SU-DHL-6 (cell line): ENCODE data around the gene KIF17.

Source experiments
- H2AFZ ChIP-seq: fragments of 200-600 bp; sonication (generic); 2 replicates; pipeline ENCODE4 v1.6.1; 2014; ENCODE audit warnings: low read depth, mild to moderate bottlenecking, moderate library complexity, mixed read lengths, antibody characterized with exemption, low read length; ENCODE audit not compliant: severe bottlenecking
- H3F3A ChIP-seq: fragments of 200-600 bp; shearing (Covaris generic); 2 replicates; pipeline ENCODE4 v1.6.0; 2016; ENCODE audit warnings: antibody characterized with exemption, mild to moderate bottlenecking; ENCODE audit not compliant: insufficient read depth
- H3K27ac ChIP-seq: fragments of 200-600 bp; sonication (generic); 2 replicates; pipeline ENCODE4 v1.5.1; 2016; ENCODE audit warnings: low read depth, mild to moderate bottlenecking, low read length, moderate library complexity, mixed read lengths
- H3K27me3 ChIP-seq: fragments of 200-600 bp; sonication (generic), shearing (Covaris generic); 2 replicates; pipeline ENCODE4 v1.6.0; 2014; ENCODE audit warnings: mild to moderate bottlenecking, low read length
- H3K36me3 ChIP-seq: fragments of 200-600 bp; sonication (generic); 2 replicates; pipeline ENCODE4 v1.6.1; 2014; ENCODE audit warnings: mild to moderate bottlenecking, low read length, mixed read lengths
- H3K4me2 ChIP-seq: fragments of 300-600, 200-600 bp; shearing (Covaris generic), sonication (generic); 2 replicates; pipeline ENCODE4 v1.6.0; 2014; ENCODE audit warnings: low read length, low read depth, mild to moderate bottlenecking; ENCODE audit not compliant: poor library complexity, severe bottlenecking
- H3K4me3 ChIP-seq: fragments of 200-600 bp; sonication (generic); 2 replicates; pipeline ENCODE4 v1.5.1; 2014; ENCODE audit warnings: antibody characterized with exemption, low read length, mild to moderate bottlenecking, mixed read lengths; ENCODE audit not compliant: insufficient read depth, poor library complexity, severe bottlenecking
- H3K79me2 ChIP-seq: fragments of 200-600 bp; sonication (generic); 2 replicates; pipeline ENCODE4 v1.6.1; 2014; ENCODE audit warnings: mild to moderate bottlenecking, low read length, moderate library complexity; ENCODE audit not compliant: insufficient read depth
- H3K9ac ChIP-seq: fragments of 200-600 bp; sonication (generic); 2 replicates; pipeline ENCODE4 v1.7.0; 2014; ENCODE audit warnings: mild to moderate bottlenecking, low read length
- H3K9me2 ChIP-seq: fragments of 200-600 bp; sonication (generic); replicated peaks from 2 replicates; pipeline ENCODE4 v1.6.1; 2014; ENCODE audit warnings: low read length; ENCODE audit not compliant: insufficient read depth
- H3K9me3 ChIP-seq: fragments of 200-600 bp; sonication (generic); 2 replicates; pipeline ENCODE4 v1.6.1; 2014; ENCODE audit warnings: low read length, mixed read lengths; ENCODE audit not compliant: insufficient read depth
- H4K20me1 ChIP-seq: fragments of 200-600 bp; sonication (generic); 2 replicates; pipeline ENCODE4 v1.6.1; 2014; ENCODE audit warnings: low read depth, mild to moderate bottlenecking, antibody characterized with exemption, low read length, moderate library complexity, mixed read lengths
- EZH2phosphoT487 ChIP-seq: fragments of 200-600 bp; sonication (generic), shearing (Covaris generic); conservative IDR thresholded peaks from 2 replicates; pipeline ENCODE4 v1.6.1; 2018; ENCODE audit warnings: mild to moderate bottlenecking, antibody characterized with exemption, low read length, moderate library complexity, mixed read lengths
- TF ChIP-seq, protein P1 (sequence below): fragments of 200-600 bp; sonication (generic); IDR thresholded peaks from one replicate; pipeline ENCODE4 v1.5.1; 2017; ENCODE audit warnings: antibody characterized with exemption, mild to moderate bottlenecking, low read length, moderate library complexity; ENCODE audit not compliant: insufficient read depth, poor library complexity, severe bottlenecking

Gene KIF17

GRCh38 chr1:20654104-20654690, 63.6 kb downstream of the KIF17 start:
- no peak overlapping the region for H3K4me2 ChIP-seq
- H3K4me3 ChIP-seq: no peak overlapping the region
- peaks cover 22% of the 10 kb centered on the region for H3K79me2 ChIP-seq
- H3K9me2 ChIP-seq: no peaks in the 10 kb centered on the region
- no peaks in the 10 kb centered on the region for H4K20me1 ChIP-seq
- peaks cover 6% of the 10 kb centered on the region for H3K36me3 ChIP-seq
- H3K9ac ChIP-seq: no peak overlapping the region
- H3F3A ChIP-seq: no peaks in the 10 kb centered on the region
- no peaks in the 10 kb centered on the region for H3K9me3 ChIP-seq
- H2AFZ ChIP-seq: no peak overlapping the region
- no peak overlapping the region for H3K27ac ChIP-seq
- no peaks in the 10 kb centered on the region for H3K27me3 ChIP-seq
- TF ChIP-seq, protein P1, sequence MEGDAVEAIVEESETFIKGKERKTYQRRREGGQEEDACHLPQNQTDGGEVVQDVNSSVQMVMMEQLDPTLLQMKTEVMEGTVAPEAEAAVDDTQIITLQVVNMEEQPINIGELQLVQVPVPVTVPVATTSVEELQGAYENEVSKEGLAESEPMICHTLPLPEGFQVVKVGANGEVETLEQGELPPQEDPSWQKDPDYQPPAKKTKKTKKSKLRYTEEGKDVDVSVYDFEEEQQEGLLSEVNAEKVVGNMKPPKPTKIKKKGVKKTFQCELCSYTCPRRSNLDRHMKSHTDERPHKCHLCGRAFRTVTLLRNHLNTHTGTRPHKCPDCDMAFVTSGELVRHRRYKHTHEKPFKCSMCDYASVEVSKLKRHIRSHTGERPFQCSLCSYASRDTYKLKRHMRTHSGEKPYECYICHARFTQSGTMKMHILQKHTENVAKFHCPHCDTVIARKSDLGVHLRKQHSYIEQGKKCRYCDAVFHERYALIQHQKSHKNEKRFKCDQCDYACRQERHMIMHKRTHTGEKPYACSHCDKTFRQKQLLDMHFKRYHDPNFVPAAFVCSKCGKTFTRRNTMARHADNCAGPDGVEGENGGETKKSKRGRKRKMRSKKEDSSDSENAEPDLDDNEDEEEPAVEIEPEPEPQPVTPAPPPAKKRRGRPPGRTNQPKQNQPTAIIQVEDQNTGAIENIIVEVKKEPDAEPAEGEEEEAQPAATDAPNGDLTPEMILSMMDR: no peak
- TF ChIP-seq EZH2phosphoT487: no peak

- Histone ChIP-seq H3K27me3 (no peaks in the 10 kb centered on the region), H3K4me3 (no peak overlapping the region), H3K36me3 (peaks cover 6% of the 10 kb centered on the region; the same call in 1 of the 2 replicates), H3K9me2 (no peaks in the 10 kb centered on the region), H3F3A (no peaks in the 10 kb centered on the region), H3K4me2 (no peak overlapping the region), H3K9ac (no peak overlapping the region), H2AFZ (no peak overlapping the region), H4K20me1 (no peaks in the 10 kb centered on the region), H3K9me3 (no peaks in the 10 kb centered on the region), H3K27ac (no peak overlapping the region), H3K79me2 (peaks cover 9% of the 10 kb centered on the region)
- no peak for TF ChIP-seq EZH2phosphoT487
- TF ChIP-seq, protein P1: no peak
Observed at GRCh38 chr1:20652300-20652699, 65.5 kb downstream of the KIF17 start.

DNA sequence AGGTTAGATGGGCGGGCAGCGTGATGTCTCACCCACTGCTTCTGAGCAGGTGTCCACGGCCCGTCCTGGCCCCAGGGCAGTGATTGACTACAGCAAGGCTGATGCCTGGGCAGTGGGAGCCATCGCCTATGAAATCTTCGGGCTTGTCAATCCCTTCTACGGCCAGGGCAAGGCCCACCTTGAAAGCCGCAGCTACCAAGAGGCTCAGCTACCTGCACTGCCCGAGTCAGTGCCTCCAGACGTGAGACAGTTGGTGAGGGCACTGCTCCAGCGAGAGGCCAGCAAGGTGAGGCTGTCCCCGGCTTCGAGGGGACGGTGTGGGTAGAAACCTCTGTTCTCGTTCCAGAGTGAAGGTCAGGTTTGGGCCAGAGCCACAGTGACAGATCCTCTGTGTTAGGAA, 68.9 kb downstream of the KIF17 start:
- Histone ChIP-seq H3K9me2 (no peaks in the 10 kb centered on the region), H3K79me2 (no peaks in the 10 kb centered on the region), H3K9me3 (no peaks in the 10 kb centered on the region), H3K27ac (no peak overlapping the region), H3K4me3 (no peak overlapping the region), H2AFZ (no peak overlapping the region), H3K36me3 (peaks cover 6% of the 10 kb centered on the region; the same call in 1 of the 2 replicates), H3K4me2 (no peak overlapping the region), H4K20me1 (no peaks in the 10 kb centered on the region), H3F3A (no peaks in the 10 kb centered on the region), H3K9ac (no peak overlapping the region), H3K27me3 (no peaks in the 10 kb centered on the region)
- no peak for TF ChIP-seq EZH2phosphoT487
- TF ChIP-seq, protein P1: no peak
